22Rv1 (cell line): ENCODE results near the gene PPIF.
A peak's percentile ranks its signal among the peaks of the same experiment; 100 is the strongest.

Experiments used
- H3K27ac ChIP-seq: fragments of 450-650 bp; 2 replicates; pipeline ENCODE4 v1.5.1; 2017
- ZFX ChIP-seq: fragments of 450-650 bp; IDR thresholded peaks from 2 replicates; pipeline ENCODE4 v1.6.1; 2017; ENCODE audit warnings: antibody characterized with exemption, borderline replicate concordance
- TF ChIP-seq, protein P1 (sequence below): fragments of 450-650 bp; IDR thresholded peaks from 2 replicates; pipeline ENCODE4 v1.5.1; 2017; ENCODE audit warnings: mild to moderate bottlenecking

PPIF gene

DNA sequence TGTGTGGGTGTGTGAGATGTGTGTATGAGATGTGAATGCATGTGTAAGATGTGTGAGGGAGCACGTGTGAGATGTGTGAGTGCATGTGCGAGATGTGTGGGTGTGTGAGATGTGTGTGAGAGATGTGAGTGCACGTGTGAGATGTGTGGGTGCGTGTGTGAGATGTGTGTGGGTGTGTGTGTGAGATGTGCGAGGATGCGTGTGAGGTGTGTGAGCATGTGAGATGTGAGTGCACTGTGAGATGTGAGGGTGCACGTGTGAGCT lies 31.0 kb downstream of the PPIF start:
- H3K27ac ChIP-seq = no peak overlapping the region
- TF ChIP-seq, protein P1, sequence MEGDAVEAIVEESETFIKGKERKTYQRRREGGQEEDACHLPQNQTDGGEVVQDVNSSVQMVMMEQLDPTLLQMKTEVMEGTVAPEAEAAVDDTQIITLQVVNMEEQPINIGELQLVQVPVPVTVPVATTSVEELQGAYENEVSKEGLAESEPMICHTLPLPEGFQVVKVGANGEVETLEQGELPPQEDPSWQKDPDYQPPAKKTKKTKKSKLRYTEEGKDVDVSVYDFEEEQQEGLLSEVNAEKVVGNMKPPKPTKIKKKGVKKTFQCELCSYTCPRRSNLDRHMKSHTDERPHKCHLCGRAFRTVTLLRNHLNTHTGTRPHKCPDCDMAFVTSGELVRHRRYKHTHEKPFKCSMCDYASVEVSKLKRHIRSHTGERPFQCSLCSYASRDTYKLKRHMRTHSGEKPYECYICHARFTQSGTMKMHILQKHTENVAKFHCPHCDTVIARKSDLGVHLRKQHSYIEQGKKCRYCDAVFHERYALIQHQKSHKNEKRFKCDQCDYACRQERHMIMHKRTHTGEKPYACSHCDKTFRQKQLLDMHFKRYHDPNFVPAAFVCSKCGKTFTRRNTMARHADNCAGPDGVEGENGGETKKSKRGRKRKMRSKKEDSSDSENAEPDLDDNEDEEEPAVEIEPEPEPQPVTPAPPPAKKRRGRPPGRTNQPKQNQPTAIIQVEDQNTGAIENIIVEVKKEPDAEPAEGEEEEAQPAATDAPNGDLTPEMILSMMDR = no peak
- no peak for TF ChIP-seq ZFX

DNA sequence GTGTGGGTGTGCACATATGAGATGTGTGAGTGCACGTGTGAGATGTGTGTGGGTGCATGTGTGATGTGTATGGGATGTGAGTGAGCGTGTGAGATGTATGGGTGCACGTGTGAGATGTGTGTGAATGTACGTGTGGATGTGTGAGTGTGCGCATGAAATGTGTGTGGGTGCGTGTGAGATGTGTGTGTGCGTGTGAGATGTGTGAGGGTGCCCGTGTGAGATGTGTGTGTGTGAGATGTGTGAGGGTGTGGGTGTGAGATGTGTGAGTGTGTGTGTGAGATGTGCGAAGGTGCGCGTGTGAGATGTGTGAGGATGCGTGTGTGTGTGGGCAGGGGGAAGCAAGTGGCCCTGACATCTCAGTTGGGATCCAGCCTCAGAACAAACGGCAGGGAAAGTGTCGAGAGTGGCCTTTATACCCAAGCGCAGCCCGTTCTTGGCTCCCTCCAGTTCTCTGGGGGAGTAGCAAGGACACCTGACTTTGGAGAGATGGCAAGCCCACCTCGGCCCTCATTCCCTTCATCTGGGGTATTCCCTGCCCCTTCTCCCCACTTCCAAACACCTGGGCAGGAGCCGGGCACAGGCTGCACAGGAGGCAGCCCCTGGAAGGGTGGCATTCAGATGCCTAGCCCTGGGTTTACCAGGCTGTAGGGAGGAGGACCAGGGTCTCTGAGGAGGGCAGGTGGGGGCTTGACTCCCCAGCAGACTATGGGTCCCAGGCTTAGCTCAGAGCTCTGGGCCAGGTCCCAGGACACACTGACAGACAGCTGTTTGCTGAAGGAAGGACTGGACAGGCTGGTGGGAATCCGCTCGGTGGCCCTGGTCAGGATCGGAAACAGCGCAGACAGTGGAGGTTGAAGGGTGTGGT lies 31.6 kb downstream of the PPIF start:
- no peak for TF ChIP-seq ZFX
- TF ChIP-seq, protein P1 = no peak
- H3K27ac ChIP-seq = no peak overlapping the region; the same call in 1 of the 2 replicates

DNA sequence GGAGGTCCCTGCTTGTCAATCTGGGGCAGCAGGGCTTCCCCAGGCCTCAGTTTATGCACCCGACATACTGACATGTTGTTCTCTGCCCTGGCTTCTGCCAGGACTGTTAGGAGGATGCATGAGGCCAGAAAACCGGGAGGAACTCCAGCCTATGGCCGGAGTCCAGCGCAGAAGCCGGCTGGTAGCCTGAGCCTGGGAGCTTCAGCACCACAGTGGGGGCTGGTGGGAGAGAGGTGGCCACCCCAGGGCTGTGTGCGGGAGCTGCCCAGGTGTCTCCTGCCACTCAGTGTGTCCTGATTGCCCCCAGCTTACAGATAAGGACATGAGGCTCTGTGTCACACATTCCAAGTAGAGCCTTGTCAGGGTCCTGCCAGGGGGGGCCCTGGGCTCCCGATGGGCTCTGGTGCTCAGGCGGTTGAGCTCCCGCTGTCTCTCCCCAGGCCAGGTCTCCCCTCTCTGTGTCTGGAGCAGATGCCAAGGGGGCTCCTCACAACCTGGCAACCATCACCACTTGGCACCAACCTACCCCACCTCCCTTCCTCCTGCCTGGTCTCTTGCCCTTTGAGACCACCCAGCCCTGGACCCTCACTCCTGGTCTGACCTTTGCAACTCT lies 32.3 kb downstream of the PPIF start:
- TF ChIP-seq, protein P1 = no peak
- no peak for TF ChIP-seq ZFX
- peak overlapping the region; percentile 61 for H3K27ac ChIP-seq

DNA sequence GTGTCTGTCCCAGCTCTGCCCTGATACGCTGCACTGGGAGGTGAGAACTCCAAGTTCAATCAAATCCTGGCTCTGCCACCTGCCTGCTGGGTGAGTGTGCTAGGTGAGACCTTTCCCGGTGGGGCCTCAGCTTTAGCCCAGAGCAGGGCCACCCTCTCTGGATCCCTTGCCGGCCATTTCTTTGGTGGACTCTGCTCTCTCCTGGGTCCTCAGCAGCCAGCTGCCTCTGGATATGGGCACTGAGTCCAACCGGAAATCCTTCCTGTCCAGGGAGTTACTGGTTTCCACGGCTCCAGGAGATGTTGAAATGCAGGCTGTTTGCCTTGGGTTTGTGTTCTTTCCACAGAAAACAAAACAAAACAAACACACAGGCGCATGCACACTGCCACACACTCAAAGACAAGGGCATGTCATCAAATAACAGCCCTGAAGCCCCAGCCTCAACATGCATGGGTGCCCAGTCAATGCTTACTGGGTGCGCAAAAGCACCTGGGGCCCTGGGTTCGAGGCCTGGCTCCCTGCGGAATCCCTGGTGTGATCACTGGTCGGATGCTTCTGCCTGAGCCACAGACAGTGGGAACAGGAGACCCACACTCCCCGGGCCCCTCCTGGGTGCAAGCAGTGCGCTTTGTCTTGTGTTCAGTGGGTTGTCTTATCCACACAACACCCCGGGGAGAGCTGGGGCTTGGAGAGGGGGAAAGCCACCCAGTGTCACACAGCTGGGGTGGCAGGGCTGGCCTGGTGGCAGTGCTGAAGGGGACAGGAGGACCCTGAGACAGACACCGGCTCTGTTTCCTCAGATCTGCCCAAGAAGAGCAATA lies 33.1 kb downstream of the PPIF start:
- H3K27ac ChIP-seq = peak overlapping the region; percentile 61
- no peak for TF ChIP-seq ZFX
- TF ChIP-seq, protein P1 = no peak

DNA sequence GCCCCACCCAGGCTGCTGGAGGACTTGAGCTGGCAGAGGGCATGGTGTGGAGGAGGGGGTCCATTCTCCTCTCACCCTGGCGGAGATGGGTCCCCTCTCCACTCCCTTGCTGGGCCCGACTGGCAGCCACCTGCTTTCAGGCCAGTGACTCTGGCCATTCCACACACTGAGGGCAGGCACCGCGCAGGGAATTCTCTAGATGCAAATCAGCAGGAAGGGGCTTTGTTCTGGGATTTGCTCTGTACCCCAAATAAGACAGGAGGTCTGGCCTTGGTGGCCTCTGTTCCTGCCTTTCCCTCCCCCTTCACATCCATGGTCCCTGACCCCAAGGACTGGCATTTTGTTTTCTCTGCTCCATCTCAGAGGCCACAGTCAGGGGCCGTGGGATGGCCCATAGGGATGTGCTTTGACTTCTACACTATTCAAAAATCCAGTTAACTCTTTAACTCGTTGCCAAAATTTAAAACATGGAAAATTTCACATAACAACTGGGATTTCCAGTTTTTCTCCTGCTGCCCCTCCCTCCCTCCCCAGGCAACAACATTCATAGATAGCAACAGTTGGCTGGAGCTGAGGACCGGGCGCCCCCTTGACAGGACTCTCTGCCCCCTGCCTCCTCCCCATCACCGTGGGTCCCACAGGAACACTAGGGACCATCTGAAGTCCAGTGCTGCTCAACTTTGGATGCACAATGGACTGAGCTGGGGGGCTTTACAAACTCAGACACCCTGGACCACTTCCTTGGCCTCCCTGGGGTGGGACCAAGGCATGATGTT lies 33.9 kb downstream of the PPIF start:
- TF ChIP-seq, protein P1 = no peak
- TF ChIP-seq ZFX = no peak
- H3K27ac ChIP-seq = peak overlapping the region; percentile 61

DNA sequence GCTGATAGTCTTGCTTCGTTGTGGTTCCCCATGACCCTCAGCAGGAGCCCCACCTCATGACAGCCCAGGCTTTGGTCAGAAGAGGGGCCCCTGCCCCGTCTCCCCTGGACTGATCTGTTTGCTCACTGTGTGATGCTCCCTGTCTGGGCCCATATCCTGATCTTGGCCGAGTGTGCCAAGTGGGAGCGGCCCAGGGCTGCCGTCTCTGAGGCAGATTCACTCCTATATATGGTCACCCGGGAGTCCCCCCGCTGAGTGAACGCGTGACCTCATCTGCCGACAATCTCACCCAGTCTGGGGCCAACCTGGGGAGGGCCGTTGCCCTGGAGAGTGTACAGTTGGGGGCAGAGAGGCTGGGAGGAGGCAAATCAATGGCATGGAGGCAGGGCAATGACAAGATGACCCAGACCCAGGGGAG lies 34.5 kb downstream of the PPIF start:
- H3K27ac ChIP-seq = no peak overlapping the region
- no peak for TF ChIP-seq ZFX
- TF ChIP-seq, protein P1 = no peak
